Kidney (tissue), 14 donors: ENCODE measurements around the gene DARS1. TPM values are rescaled to one million over a fixed set of nuclear protein-coding genes. Genes with fewer than 3 reads are reported as not detected.

ENCODE experiments used
- DNase-seq, 5 donors: peaks; one replicate each; pipeline ENCODE4 v3.0.0-alpha.2; 2013 to 2020
- FAIRE-seq: peaks from 2 replicates; lab custom pipeline; 2012; peaks lifted over from hg19 to GRCh38; lab: Jason Lieb, UNC
- H3K27ac ChIP-seq, 2 donors: one replicate each; pipeline ENCODE4 v1.7.0; 2013; ENCODE audit warnings: low read depth in 2 of 2, low read length in 2 of 2, inconsistent platforms in 1 of 2
- H3K27me3 ChIP-seq: one replicate; pipeline ENCODE4 v1.7.1; 2013; ENCODE audit warnings: low read length, inconsistent platforms; ENCODE audit not compliant: control insufficient read depth, insufficient read depth
- H3K36me3 ChIP-seq, 3 donors: one replicate each; pipeline versions ENCODE4 v1.7.0 to v1.7.1; 2013; ENCODE audit warnings: low read length in 3 of 3, control low read depth in 1 of 3, inconsistent platforms in 1 of 3; ENCODE audit not compliant: insufficient read depth in 3 of 3, control insufficient read depth in 2 of 3
- H3K4me1 ChIP-seq, 3 donors: one replicate each; pipeline versions ENCODE4 v1.7.0 to v1.7.1; 2013; ENCODE audit warnings: low read length in 3 of 3, inconsistent platforms in 1 of 3, low read depth in 1 of 3; ENCODE audit not compliant: control insufficient read depth in 2 of 3, insufficient read depth in 2 of 3
- H3K4me3 ChIP-seq, 3 donors: one replicate each; pipeline versions ENCODE4 v1.7.0 to v1.8.1; 2013; ENCODE audit warnings: low read length in 3 of 3, control low read depth in 1 of 3, inconsistent platforms in 1 of 3
- H3K9ac ChIP-seq, 3 donors: one replicate each; pipeline versions ENCODE4 v1.7.0 to v1.7.1; 2013; ENCODE audit warnings: low read length in 3 of 3, control low read depth in 1 of 3, inconsistent platforms in 1 of 3
- H3K9me3 ChIP-seq, 3 donors: one replicate each; pipeline versions ENCODE4 v1.7.0 to v1.7.1; 2013; ENCODE audit warnings: low read length in 3 of 3, control low read depth in 1 of 3, inconsistent platforms in 1 of 3; ENCODE audit not compliant: control insufficient read depth in 2 of 3, insufficient read depth in 1 of 3
- intact Hi-C: fragments of 100-400 bp; cut with DNase I; formaldehyde crosslinking; loops from one replicate; pipeline ENCODE4 v1.11.1; 2022
- polyA plus RNA-seq: library from polyadenylated mRNA; stranded (reverse); fragments of 350-450 nt; fragmentation: Illumina TruSeq; extraction: RNeasy Lipid Tissue Mini Kit (QIAGEN cat#74804); gene quantifications from one replicate; pipeline ENCODE4 v1.2.3, GENCODE V29; 2014; ENCODE audit warnings: low read depth, low replicate concordance; ENCODE audit not compliant: insufficient read depth
- total RNA-seq: library from RNA; stranded (reverse); fragmentation: NEBNext Ultra II Directional; extraction: Animal tissue kit (Norgen Biotek cat#: 25700); gene quantifications from one replicate; pipeline ENCODE4 v1.2.1, GENCODE V29; 2021
- TF ChIP-seq, protein P1 (sequence below): IDR thresholded peaks from 3 replicates; pipeline ENCODE4 v1.5.1; 2012; ENCODE audit warnings: mild to moderate bottlenecking, moderate library complexity, borderline replicate concordance; ENCODE audit not compliant: insufficient read depth; ENCODE audit errors: extremely low read depth
- donor health status: control.
- donor health status: control.
- donor health status: control.
- donor health status: control.
- donor health status: control.
- donor health status: DM: yes; HTN: yes; CAD: no.
- donor health status: Normal renal cell carcinoma (clear cell type).

The DARS1 gene
- total and polyA plus RNA-seq, 2 donors from 2014 or later = 39.5 to 77.4 TPM

DNA sequence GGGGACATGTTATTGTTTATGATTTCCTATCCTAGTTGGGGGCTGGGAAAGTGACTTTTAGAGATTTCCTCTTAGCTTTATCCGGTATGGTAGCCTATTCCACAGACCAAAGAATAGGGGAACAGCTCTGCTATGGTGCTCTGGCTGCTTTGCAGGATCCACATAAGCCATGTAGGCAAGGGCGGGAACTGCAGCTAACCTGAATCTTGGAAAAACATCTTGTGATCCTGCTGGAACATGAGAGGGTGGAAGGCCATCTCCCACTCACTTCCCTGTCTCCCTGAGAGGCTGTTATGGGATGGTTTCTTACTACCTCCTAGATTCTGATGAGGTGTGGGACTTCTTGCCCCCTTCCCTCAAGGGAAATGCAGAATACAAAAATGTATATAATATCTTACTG lies 2.0 kb upstream of the DARS1 start:
- Histone ChIP-seq H3K9ac (no peak overlapping the region), H3K9me3 (no peaks in the 10 kb centered on the region), H3K27me3 (no peaks in the 10 kb centered on the region), H3K4me3 (no peak overlapping the region), H3K36me3 (no peaks in the 10 kb centered on the region), H3K27ac (no peak overlapping the region), H3K4me1 (peaks cover 2 to 7% (median 4%) of the 10 kb centered on the region in 3 donors)
- DNase-seq (no peak), FAIRE-seq (no peak)
- TF ChIP-seq, protein P1, sequence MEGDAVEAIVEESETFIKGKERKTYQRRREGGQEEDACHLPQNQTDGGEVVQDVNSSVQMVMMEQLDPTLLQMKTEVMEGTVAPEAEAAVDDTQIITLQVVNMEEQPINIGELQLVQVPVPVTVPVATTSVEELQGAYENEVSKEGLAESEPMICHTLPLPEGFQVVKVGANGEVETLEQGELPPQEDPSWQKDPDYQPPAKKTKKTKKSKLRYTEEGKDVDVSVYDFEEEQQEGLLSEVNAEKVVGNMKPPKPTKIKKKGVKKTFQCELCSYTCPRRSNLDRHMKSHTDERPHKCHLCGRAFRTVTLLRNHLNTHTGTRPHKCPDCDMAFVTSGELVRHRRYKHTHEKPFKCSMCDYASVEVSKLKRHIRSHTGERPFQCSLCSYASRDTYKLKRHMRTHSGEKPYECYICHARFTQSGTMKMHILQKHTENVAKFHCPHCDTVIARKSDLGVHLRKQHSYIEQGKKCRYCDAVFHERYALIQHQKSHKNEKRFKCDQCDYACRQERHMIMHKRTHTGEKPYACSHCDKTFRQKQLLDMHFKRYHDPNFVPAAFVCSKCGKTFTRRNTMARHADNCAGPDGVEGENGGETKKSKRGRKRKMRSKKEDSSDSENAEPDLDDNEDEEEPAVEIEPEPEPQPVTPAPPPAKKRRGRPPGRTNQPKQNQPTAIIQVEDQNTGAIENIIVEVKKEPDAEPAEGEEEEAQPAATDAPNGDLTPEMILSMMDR = no peak
- intact Hi-C loops = no loop called here

DNA sequence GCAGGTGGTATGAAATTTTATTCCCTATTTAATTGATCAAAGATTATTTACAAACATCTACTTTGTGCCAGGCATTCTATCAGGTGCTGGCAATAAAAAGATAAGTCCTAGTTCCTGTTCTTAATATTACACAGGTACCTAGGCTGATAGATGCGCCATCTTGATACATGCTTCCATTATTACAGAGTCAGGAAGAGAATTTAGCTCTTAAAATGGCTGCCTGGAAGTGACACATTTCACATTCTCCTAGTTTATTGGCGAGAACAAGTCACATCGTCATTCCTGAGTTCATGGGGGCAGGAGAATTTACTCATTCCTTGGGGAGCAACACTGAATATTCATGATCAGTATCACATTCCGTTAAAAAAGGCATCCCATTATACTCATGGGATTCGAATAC lies 1.1 kb upstream of the DARS1 start:
- Histone ChIP-seq H3K27ac (no peak overlapping the region), H3K27me3 (no peaks in the 10 kb centered on the region), H3K4me3 (no peak overlapping the region), H3K9ac (no peak overlapping the region), H3K36me3 (no peaks in the 10 kb centered on the region), H3K4me1 (peaks cover 2 to 7% (median 4%) of the 10 kb centered on the region in 3 donors), H3K9me3 (no peaks in the 10 kb centered on the region)
- no peak for DNase-seq
- no peak for FAIRE-seq
- intact Hi-C loops = no loop called here
- TF ChIP-seq, protein P1 = no peak

DNA sequence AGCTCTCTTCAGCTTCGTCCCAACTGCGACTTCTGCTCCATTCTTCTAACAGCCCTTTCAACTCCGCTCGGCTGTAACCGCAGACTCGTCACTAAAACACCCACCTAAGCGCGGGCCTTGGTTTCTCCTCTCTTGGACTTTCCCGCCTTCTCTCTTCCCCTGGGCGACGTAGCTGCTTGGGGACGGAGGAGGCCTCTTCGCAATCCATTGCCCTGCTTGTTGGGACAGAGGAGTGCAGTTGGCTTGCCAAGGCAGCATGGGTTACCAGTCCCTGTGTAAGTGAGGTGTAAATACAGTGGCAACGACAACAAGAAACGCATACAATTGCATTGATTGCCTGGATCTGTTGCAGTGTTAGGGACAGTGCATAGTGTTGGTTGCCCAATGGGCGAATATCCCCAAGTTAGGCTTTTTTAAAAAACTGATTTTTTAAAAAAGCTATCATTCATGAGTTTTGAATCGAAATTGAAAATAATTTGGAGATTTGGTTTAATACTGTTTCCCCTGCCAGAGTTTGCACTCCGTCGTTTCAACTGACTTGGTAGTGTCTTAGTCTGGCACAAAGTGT lies 484 bp upstream of the DARS1 start:
- intact Hi-C loops = no loop called here
- Histone ChIP-seq H3K27me3 (no peaks in the 10 kb centered on the region), H3K4me1 (peaks cover 2 to 7% (median 4%) of the 10 kb centered on the region in 3 donors), H3K9me3 (no peaks in the 10 kb centered on the region), H3K9ac (peak overlapping the region in 2 of 3 donors; percentile 82 to 93), H3K27ac (peak overlapping the region; percentile 90 to 97), H3K36me3 (peaks cover 0 to 3% (median 1%) of the 10 kb centered on the region in 3 donors), H3K4me3 (peak overlapping the region; percentile 88 to 95 (median 89))
- no peak for FAIRE-seq
- TF ChIP-seq, protein P1 = no peak
- no peak for DNase-seq
